RWPE2 (cell line): ENCODE results near the gene ME2.
"Not testable (repeated sequence)": the region's sequence is repeated elsewhere in the genome, so short reads cannot be mapped to it uniquely, and the experiment has no call there.

ENCODE experiments used
- ATAC-seq: fragments of 200-7000 bp; cut with Tn5 transposase; 3 replicates; pipeline ENCODE4 v1.9.1; 2021; ENCODE audit warnings: low read depth
- DNase-seq: peaks from one replicate; pipeline ENCODE4 v3.0.0-alpha.2; 2020; ENCODE audit warnings: low spot score
- H3K27ac ChIP-seq: fragments of 450-650 bp; 2 replicates; pipeline ENCODE4 v1.5.1; 2017; ENCODE audit warnings: mild to moderate bottlenecking; ENCODE audit not compliant: poor library complexity, severe bottlenecking
- H3K27me3 ChIP-seq: fragments of 250-450 bp; sonication (Bioruptor Pico); 2 replicates; pipeline ENCODE4 v1.5.1; 2021; ENCODE audit warnings: mild to moderate bottlenecking, moderate library complexity; ENCODE audit not compliant: insufficient read depth, poor library complexity, severe bottlenecking
- H3K36me3 ChIP-seq: fragments of 250-450 bp; sonication (Bioruptor Pico); 2 replicates; pipeline ENCODE4 v1.5.1; 2020; ENCODE audit warnings: low read depth, mild to moderate bottlenecking, moderate library complexity
- H3K4me1 ChIP-seq: fragments of 250-450 bp; sonication (Bioruptor Pico); 2 replicates; pipeline ENCODE4 v1.5.1; 2021; ENCODE audit warnings: mild to moderate bottlenecking, moderate library complexity; ENCODE audit not compliant: insufficient read depth, poor library complexity, severe bottlenecking
- H3K4me3 ChIP-seq: fragments of 250-450 bp; sonication (Bioruptor Pico); 2 replicates; pipeline ENCODE4 v1.5.1; 2021; ENCODE audit warnings: mild to moderate bottlenecking, moderate library complexity; ENCODE audit not compliant: severe bottlenecking
- H3K9me3 ChIP-seq: fragments of 250-450 bp; sonication (Bioruptor Pico); 2 replicates; pipeline ENCODE4 v1.5.1; 2021; ENCODE audit warnings: mild to moderate bottlenecking, moderate library complexity; ENCODE audit not compliant: severe bottlenecking
- TF ChIP-seq, protein P1 (sequence below): fragments of 450-650 bp; IDR thresholded peaks from one replicate; pipeline ENCODE4 v1.5.1; 2017; ENCODE audit warnings: mild to moderate bottlenecking, moderate library complexity; ENCODE audit not compliant: poor library complexity, severe bottlenecking

Gene ME2

DNA sequence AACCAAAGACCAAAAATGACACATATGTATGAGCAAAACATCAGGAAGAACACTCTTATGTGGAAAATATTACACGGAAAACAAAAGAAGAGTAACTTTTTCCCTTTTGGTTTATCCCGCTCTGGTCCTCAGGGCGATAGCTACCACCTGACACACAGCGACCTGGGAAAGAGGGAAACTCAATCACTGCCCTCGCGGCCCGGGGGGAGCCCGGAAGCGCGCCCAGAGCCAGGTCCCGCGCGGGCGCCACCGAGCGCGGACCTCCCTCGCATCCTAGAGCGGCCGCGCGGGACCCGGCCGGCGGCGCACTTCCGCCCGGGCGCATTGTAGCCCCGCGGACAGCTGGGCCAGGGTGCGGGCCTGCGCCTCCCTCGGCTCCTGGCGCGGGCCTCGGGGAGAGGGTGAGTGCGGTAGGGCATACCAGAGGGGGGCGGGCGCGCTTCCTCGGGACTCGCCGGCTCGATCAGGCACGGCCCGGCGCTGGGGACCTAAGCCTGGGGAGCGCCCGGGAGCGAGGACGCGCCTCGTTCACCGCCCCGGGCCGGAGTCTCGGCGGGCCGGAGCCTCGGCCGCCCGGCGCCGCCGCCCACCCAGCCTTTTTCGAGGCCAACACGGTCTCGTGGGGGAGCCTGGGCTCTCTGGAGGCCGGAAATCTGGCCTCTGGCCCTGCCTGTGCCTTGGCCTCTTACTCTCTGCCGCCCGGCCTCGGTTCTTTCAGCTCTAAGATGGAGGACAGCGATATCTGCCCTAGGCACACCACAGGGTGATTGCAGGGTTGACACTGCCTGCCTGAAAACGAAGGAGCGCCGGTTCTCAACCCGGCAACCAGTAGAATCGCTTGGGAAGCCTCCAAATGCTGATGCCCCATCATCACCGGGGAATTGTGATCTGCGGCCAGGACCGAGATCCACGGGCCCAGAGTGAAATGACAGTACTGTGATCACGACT, 89.1 kb downstream of the ME2 start, which contains the start of gene ELAC1:
TSS of gene ELAC1 (plus strand) at position 327 of the 948 bp plus-strand sequence. CDS start 6,365 bp downstream, outside the sequence.
- Histone ChIP-seq H3K9me3 (no peaks in the 10 kb centered on the region), H3K27ac (peak within 1 kb of the TSS; percentile 65), H3K4me1 (peaks cover 4% of the 10 kb centered on the region), H3K27me3 (no peaks in the 10 kb centered on the region), H3K4me3 (peak within 1 kb of the TSS; percentile 85), H3K36me3 (no peaks in the 10 kb centered on the region)
- ATAC-seq (peak; percentile 94), DNase-seq (peak; percentile 53)
- TF ChIP-seq, protein P1, sequence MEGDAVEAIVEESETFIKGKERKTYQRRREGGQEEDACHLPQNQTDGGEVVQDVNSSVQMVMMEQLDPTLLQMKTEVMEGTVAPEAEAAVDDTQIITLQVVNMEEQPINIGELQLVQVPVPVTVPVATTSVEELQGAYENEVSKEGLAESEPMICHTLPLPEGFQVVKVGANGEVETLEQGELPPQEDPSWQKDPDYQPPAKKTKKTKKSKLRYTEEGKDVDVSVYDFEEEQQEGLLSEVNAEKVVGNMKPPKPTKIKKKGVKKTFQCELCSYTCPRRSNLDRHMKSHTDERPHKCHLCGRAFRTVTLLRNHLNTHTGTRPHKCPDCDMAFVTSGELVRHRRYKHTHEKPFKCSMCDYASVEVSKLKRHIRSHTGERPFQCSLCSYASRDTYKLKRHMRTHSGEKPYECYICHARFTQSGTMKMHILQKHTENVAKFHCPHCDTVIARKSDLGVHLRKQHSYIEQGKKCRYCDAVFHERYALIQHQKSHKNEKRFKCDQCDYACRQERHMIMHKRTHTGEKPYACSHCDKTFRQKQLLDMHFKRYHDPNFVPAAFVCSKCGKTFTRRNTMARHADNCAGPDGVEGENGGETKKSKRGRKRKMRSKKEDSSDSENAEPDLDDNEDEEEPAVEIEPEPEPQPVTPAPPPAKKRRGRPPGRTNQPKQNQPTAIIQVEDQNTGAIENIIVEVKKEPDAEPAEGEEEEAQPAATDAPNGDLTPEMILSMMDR: peak; percentile 5

DNA sequence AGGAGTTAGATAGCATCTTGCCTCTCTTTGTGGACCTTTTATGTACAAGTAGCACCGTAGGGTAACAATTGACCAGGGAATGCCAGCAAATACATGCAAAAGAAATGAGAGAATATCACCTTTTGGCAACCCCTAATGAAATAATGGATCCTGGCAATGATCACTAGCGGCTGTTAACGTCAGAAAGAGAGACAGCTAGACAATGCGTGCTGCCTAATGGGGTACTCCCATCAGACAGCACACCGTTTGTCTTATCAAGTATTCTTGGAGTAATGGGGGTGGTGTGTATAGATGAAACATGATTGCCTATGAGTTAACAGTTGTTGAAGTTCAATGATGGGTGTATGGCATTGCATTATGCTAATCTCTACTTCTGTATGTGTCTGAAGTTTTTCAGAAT, 90.5 kb downstream of the ME2 start:
- no peaks in the 10 kb centered on the region for H3K27me3 ChIP-seq
- H3K9me3 ChIP-seq: no peaks in the 10 kb centered on the region
- TF ChIP-seq, protein P1: no peak
- no peaks in the 10 kb centered on the region for H3K36me3 ChIP-seq
- H3K4me1 ChIP-seq: peaks cover 4% of the 10 kb centered on the region
- ATAC-seq (no peak), DNase-seq (no peak)
- H3K27ac ChIP-seq: no peak overlapping the region
- H3K4me3 ChIP-seq: no peak overlapping the region

DNA sequence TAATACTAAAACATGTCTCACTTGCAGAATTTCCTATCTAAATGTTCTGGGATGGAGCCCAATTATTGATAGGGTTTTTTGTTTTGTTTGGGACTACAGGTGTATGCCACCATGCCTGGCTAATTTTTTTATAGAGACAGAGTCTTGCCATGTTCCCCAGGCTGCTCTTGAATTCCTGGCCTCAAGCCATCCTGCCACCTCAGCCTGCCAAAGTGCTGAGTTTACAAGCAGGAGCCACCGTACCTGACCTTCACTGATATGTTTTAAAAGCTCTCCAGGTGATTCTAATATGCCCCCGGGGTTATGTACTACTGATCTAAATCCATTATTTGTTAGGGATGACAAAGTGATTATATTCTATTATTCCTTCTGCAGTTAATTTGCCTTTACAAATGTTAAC, 91.1 kb downstream of the ME2 start:
- Histone ChIP-seq H3K27ac (no peak overlapping the region), H3K4me3 (no peak overlapping the region), H3K4me1 (peaks cover 4% of the 10 kb centered on the region), H3K36me3 (no peaks in the 10 kb centered on the region), H3K9me3 (no peaks in the 10 kb centered on the region), H3K27me3 (no peaks in the 10 kb centered on the region)
- no peak for DNase-seq
- TF ChIP-seq, protein P1: no peak
- ATAC-seq: no peak

DNA sequence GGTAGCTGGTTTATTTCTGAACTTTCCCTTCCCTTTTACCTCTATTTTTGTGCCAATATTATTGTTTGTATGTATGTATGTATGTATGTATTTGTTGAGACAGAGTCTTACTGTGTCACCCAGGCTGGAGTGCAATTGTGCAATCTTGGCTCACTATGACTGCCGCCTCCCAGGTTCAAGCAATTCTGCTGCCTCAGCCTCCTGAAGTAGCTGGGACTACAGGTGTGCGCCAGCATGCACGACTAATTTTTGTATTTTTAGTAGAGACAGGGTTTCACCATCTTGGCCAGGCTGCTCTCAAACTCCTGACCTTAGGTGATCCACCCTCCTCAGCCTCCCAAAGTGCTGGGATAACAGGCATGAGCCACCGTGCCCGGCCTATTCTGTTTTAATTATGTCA, 93.5 kb downstream of the ME2 start:
- H3K4me1 ChIP-seq, H3K27ac ChIP-seq, ATAC-seq, H3K36me3 ChIP-seq, H3K4me3 ChIP-seq, H3K27me3 ChIP-seq, DNase-seq, H3K9me3 ChIP-seq: not testable (repeated sequence)

DNA sequence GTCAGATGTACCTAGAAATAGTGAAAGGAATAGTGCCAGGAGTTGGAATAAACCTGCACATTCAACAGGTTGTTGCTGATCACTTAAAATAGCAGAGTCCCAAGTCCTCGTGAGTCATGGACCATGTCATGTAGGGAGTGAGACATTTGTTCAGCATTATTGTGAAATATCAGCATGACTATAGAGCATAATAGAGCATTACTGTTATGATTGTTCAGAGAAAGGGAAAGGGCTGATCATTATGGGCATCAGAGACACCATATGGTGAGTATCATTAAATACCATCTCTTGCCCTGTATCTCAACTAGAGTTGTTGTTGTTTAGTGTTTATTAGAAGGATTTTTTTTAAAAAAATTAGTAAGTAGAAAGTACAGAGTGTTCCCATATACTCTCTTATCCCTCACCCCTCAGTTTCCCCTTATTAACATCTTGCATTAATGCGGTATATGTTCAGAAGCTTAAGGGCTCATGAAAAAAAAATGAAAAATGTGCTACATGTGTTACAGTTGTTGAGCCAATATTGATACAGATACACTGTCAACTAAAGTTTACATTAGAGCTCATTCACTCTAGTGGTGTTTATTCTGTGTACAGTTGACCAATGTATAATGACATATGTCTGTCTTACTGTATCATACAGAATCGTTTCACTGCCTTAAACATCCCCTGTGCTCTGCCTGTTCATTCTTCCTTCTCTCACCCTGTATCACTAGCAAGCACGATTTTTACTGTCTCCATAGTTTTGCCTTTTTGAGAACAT, 94.6 kb downstream of the ME2 start:
- DNase-seq (no peak), ATAC-seq (peak; percentile 94)
- peaks cover 3% of the 10 kb centered on the region for H3K9me3 ChIP-seq
- peaks cover 14% of the 10 kb centered on the region for H3K36me3 ChIP-seq
- H3K27me3 ChIP-seq: no peaks in the 10 kb centered on the region
- TF ChIP-seq, protein P1: no peak
- H3K4me1 ChIP-seq: peaks cover 4% of the 10 kb centered on the region
- H3K27ac ChIP-seq: no peak overlapping the region
- H3K4me3 ChIP-seq: no peak overlapping the region
